GM12875 (cell line): ENCODE measurements around the gene MC1R.

Source experiments
- H3K4me3 ChIP-seq: one replicate; pipeline ENCODE4 v1.5.1; 2011; ENCODE audit warnings: low read depth, low read length, control low read depth
- CTCF ChIP-seq: IDR thresholded peaks from 2 replicates; pipeline ENCODE4 v1.5.1; 2011; ENCODE audit warnings: low read depth, mild to moderate bottlenecking, control low read depth, inconsistent platforms, low read length, moderate library complexity, borderline replicate concordance; ENCODE audit not compliant: insufficient read depth

The MC1R gene

GRCh38 chr16:89890886-89891657 is 27.6 kb upstream of the MC1R start:
- no peak overlapping the region for H3K4me3 ChIP-seq
- no peak for TF ChIP-seq CTCF

GRCh38 chr16:89892055-89892630 is 26.5 kb upstream of the MC1R start:
- no peak overlapping the region for H3K4me3 ChIP-seq
- no peak for TF ChIP-seq CTCF

- TF ChIP-seq CTCF, result no peak
- H3K4me3 ChIP-seq, result no peak overlapping the region
Measured at GRCh38 chr16:89892635-89893034, 26.0 kb upstream of the MC1R start.

GRCh38 chr16:89893642-89894548 is 24.8 kb upstream of the MC1R start:
- no peak for TF ChIP-seq CTCF
- H3K4me3 ChIP-seq, result no peak overlapping the region

GRCh38 chr16:89895482-89896250 is 23.0 kb upstream of the MC1R start:
- H3K4me3 ChIP-seq, result no peak overlapping the region

More at GRCh38 chr16:89895482-89896250, 23.0 kb upstream of the MC1R start:
- no peak for TF ChIP-seq CTCF
